ENCODE results near the gene UTP25. TPM values are rescaled to one million over a fixed set of nuclear protein-coding genes. Genes with fewer than 3 reads are reported as not detected.
A peak's percentile ranks its signal among the peaks of the same experiment; 100 is the strongest.
"Not testable (repeated sequence)": the region's sequence is repeated elsewhere in the genome, so short reads cannot be mapped to it uniquely, and the experiment has no call there.

Gene UTP25
- 5.4 TPM for total RNA-seq

- peak; percentile 98 for DNase-seq
Measured at GRCh38 chr1:209827384-209828262, at the start of gene UTP25. UTP25 (plus strand) TSS chr1:209827972; CDS start chr1:209828064, 92 bp downstream.

GRCh38 chr1:209778102-209778501 lies 49.7 kb upstream of the UTP25 start:
- no peak for DNase-seq

- DNase-seq, result no peak
Measured at GRCh38 chr1:209780268-209780667, 47.5 kb upstream of the UTP25 start.

- peak; percentile 90 for DNase-seq
Measured at GRCh38 chr1:209783386-209783785, 44.4 kb upstream of the UTP25 start.

- DNase-seq, result peak; percentile 100
Measured at GRCh38 chr1:209784265-209785169, 43.3 kb upstream of the UTP25 start, which contains the start of gene C1orf74. C1orf74 (minus strand) TSS chr1:209784559; CDS start chr1:209783634, 925 bp downstream.

- DNase-seq, result no peak
Measured at GRCh38 chr1:209785592-209785991, 42.2 kb upstream of the UTP25 start.

GRCh38 chr1:209786146-209786545 lies 41.6 kb upstream of the UTP25 start:
- DNase-seq, result no peak

GRCh38 chr1:209787551-209787950 lies 40.2 kb upstream of the UTP25 start:
- DNase-seq, result peak; percentile 70

GRCh38 chr1:209789245-209789644 lies 38.5 kb upstream of the UTP25 start:
- DNase-seq, result no peak

- no peak for DNase-seq
Measured at GRCh38 chr1:209790286-209791193, 37.2 kb upstream of the UTP25 start.

- DNase-seq, result no peak
Measured at GRCh38 chr1:209791920-209792319, 35.9 kb upstream of the UTP25 start.

- DNase-seq, result not testable (repeated sequence)
Measured at GRCh38 chr1:209793711-209794110, 34.1 kb upstream of the UTP25 start.

GRCh38 chr1:209797978-209798639 lies 29.7 kb upstream of the UTP25 start:
- DNase-seq, result no peak

- peak; percentile 45 for DNase-seq
Measured at GRCh38 chr1:209800984-209801834, 26.6 kb upstream of the UTP25 start.

GRCh38 chr1:209802117-209802779 lies 25.5 kb upstream of the UTP25 start:
- no peak for DNase-seq

- DNase-seq, result no peak
Measured at GRCh38 chr1:209802780-209803152, 25.0 kb upstream of the UTP25 start.

- no peak for DNase-seq
Measured at GRCh38 chr1:209803568-209803967, 24.2 kb upstream of the UTP25 start.

GRCh38 chr1:209805341-209805781 lies 22.4 kb upstream of the UTP25 start:
- no peak for DNase-seq
